ENCODE measurements around the gene TOX2.

The TOX2 gene

DNA sequence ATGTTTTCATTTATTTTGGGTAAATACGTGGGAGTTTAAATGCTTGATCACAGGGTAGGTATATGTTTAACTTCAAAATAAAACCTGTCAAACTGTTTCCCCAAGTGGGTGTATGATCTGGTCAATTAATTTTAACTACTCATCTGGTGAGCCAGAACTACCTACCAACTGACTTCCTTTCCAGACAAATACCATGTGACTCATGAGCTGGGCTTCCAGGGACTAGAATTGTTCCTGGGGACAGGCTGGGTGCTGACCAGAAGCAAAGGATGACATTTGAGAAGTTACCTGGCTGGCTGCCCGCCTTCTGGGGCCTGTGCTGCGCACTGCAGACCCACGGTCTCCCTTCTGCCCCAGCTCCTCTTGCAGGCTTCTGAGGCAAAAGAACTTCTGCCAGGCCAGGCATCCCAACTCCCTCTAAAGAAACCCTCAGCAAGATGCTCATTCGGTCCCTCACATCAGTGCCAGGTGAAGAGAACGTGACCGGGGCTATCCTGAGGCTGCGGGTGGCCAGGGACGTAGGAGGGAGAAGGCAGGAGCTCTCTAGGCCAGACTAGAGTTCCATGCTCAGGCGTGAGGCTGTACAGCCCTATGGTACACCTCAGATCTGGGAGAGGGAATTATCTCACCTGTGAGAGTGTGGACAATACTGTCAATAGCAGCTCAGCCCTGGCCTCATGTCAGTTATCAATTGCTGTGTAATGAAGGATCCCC lies 168.7 kb downstream of the TOX2 start:
- Histone ChIP-seq H3K36me3 (ENCODE audit: control insufficient read depth, insufficient read depth, low read length, severe bottlenecking) (no peaks in the 10 kb centered on the region), H3K9me3 (ENCODE audit: control insufficient read depth, low read length) (no peaks in the 10 kb centered on the region), H3K9ac (ENCODE audit: low read length) (no peak overlapping the region), H3K4me1 (ENCODE audit: control insufficient read depth, insufficient read depth, low read length) (peaks cover 3% of the 10 kb centered on the region), H3K27me3 (replicated peaks; ENCODE audit: control insufficient read depth, insufficient read depth, low read length) (peaks cover 12% of the 10 kb centered on the region), H3K4me3 (ENCODE audit: low read length) (no peak overlapping the region)
- DNase-seq (ENCODE audit: low read depth) = peak; percentile 83

DNA sequence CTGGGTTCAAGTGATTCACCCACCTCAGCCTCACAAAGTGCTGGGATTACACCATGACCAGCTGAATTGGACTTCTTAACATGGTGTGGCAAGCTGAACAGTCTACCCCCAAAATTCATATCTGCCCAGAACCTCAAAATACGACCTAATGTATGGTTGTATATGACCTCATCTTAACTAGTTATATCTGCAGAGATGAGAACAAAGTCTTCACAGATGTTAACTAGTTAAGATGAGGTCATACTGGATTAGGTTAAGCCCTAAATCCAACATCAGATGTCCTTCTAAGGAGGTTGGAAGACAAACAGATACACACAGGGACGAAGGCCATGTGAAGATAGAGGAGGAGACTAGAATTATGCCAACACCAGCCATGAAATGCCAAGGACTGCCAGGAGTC lies 169.8 kb downstream of the TOX2 start:
- Histone ChIP-seq H3K27me3 (replicated peaks; ENCODE audit: control insufficient read depth, insufficient read depth, low read length) (peaks cover 15% of the 10 kb centered on the region), H3K4me1 (ENCODE audit: control insufficient read depth, insufficient read depth, low read length) (peaks cover 3% of the 10 kb centered on the region), H3K36me3 (ENCODE audit: control insufficient read depth, insufficient read depth, low read length, severe bottlenecking) (no peaks in the 10 kb centered on the region), H3K4me3 (ENCODE audit: low read length) (no peak overlapping the region), H3K9me3 (ENCODE audit: control insufficient read depth, low read length) (no peaks in the 10 kb centered on the region), H3K9ac (ENCODE audit: low read length) (no peak overlapping the region)
- DNase-seq (ENCODE audit: low read depth) = no peak

DNA sequence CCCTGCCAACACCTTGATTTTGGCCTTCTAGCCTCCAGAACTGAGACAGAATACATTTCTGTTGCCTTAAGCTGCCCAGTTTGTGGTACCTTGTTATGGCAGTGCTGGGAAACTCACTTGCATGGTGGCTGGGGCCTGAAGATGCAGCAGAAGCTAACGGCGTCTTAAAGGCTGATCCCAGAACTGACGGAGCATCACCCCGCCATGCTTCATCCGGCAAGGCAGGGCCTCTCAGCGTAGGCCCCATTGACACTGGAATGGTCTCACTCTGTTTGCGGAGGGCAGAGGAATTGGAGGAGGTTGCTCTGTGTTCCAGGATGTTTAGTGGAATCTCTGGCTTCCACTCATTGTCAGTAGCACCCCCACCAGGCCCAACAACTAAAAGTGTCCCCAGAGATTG lies 170.2 kb downstream of the TOX2 start:
- H3K4me1 ChIP-seq (ENCODE audit: control insufficient read depth, insufficient read depth, low read length) = peaks cover 3% of the 10 kb centered on the region
- no peaks in the 10 kb centered on the region for H3K36me3 ChIP-seq (ENCODE audit: control insufficient read depth, insufficient read depth, low read length, severe bottlenecking)
- no peak overlapping the region for H3K9ac ChIP-seq (ENCODE audit: low read length)
- peaks cover 15% of the 10 kb centered on the region for H3K27me3 ChIP-seq (replicated peaks; ENCODE audit: control insufficient read depth, insufficient read depth, low read length)
- H3K9me3 ChIP-seq (ENCODE audit: control insufficient read depth, low read length) = no peaks in the 10 kb centered on the region
- H3K4me3 ChIP-seq (ENCODE audit: low read length) = no peak overlapping the region
- DNase-seq (ENCODE audit: low read depth) = no peak

DNA sequence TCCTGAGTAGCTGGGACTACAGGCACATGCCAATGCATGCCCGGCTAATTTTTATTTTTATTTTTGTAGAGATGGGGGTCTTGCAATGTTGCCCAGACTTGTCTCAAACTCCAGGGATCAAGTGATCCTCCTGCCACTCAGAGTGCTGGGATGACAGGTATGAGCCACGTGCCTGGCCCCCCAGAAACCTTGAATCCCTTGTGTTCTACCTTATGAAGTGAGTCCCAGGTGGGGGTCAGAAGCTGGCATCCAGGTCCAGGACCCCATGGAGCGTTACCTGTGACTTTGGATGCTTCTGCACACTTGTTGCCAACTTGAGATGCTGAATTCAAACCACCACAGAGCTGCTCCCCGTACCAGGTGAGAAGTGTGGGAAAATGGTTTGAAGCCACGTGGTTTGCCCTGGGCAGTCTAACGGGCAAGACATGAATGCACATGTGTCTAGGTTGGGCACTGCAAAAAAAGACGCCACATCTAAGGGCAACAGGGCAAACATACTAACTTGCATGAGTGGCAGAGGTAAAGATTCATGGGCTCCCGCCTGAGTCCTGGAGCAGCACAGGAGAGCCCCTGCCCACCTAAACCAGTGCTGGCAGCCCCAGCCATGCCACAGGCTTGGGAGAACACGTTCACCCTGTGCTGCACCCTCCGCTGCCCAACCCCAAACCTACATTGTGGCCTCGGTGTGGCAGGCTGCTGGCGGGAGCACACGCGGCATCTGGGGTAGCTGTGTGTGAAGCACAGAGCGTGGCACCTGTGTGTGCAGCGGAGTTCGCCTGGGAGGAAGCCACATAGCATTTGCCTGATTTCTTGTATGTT lies 171.2 kb downstream of the TOX2 start:
- Histone ChIP-seq H3K4me1 (ENCODE audit: control insufficient read depth, insufficient read depth, low read length) (peaks cover 6% of the 10 kb centered on the region), H3K27me3 (replicated peaks; ENCODE audit: control insufficient read depth, insufficient read depth, low read length) (peaks cover 15% of the 10 kb centered on the region), H3K36me3 (ENCODE audit: control insufficient read depth, insufficient read depth, low read length, severe bottlenecking) (no peaks in the 10 kb centered on the region), H3K9me3 (ENCODE audit: control insufficient read depth, low read length) (no peaks in the 10 kb centered on the region), H3K4me3 (ENCODE audit: low read length) (no peak overlapping the region), H3K9ac (ENCODE audit: low read length) (no peak overlapping the region)
- no peak for DNase-seq (ENCODE audit: low read depth)

DNA sequence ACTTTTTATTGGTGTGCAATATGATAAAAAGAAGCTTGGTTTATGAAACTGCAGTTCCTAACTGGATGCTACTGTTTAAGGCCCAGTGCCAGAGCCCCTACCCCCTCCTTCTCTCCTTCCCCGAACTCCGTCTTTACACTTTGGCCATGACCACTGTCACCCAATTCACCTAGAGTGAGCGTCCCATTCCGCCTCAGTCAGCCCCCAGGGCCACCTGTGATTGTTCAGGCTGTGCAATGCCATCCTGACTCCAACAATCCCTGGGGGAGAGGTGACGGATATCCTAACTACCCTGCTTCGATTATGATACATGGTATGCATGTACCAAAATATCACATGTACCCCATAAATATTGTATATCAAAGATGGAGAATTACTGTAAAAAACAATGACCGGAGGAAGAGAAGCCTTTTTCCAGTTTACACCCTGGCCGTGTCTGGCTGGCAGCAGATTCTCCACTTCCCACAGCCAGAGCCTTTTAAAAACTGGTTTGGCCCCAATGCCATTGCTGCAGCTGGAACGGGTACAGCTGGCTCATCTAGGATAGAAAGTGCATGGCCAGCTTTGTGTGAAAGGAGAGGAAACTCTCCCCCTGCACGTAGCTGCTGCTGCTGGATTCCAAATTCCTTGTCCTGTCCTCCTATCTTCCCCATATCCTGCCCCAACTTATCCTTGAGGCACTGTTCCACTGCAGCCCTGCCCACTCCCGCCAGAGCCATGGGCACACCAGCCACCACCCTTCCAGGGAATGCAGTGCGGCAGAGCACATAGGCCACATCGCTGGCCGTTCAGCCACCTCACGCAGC lies 172.6 kb downstream of the TOX2 start:
- no peak overlapping the region for H3K9ac ChIP-seq (ENCODE audit: low read length)
- H3K36me3 ChIP-seq (ENCODE audit: control insufficient read depth, insufficient read depth, low read length, severe bottlenecking) = no peaks in the 10 kb centered on the region
- H3K4me1 ChIP-seq (ENCODE audit: control insufficient read depth, insufficient read depth, low read length) = peaks cover 6% of the 10 kb centered on the region
- peaks cover 15% of the 10 kb centered on the region for H3K27me3 ChIP-seq (replicated peaks; ENCODE audit: control insufficient read depth, insufficient read depth, low read length)
- no peak overlapping the region for H3K4me3 ChIP-seq (ENCODE audit: low read length)
- no peak for DNase-seq (ENCODE audit: low read depth)
- H3K9me3 ChIP-seq (ENCODE audit: control insufficient read depth, low read length) = no peaks in the 10 kb centered on the region

DNA sequence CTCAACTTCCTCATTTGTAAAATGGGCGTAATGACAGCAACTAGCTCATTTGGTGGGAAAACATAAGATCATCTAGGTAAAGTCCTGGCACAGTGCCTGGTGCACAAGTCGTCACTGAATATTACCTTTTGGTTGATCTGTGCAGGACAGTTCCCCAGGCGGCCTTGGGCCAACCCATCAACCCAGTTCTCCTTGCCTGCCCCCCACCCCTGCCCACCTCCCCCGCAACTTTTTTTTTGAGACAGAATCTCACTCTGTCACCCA lies 173.1 kb downstream of the TOX2 start:
- Histone ChIP-seq H3K9me3 (ENCODE audit: control insufficient read depth, low read length) (no peaks in the 10 kb centered on the region), H3K27me3 (replicated peaks; ENCODE audit: control insufficient read depth, insufficient read depth, low read length) (peaks cover 19% of the 10 kb centered on the region), H3K9ac (ENCODE audit: low read length) (no peak overlapping the region), H3K4me1 (ENCODE audit: control insufficient read depth, insufficient read depth, low read length) (peaks cover 6% of the 10 kb centered on the region), H3K36me3 (ENCODE audit: control insufficient read depth, insufficient read depth, low read length, severe bottlenecking) (no peaks in the 10 kb centered on the region), H3K4me3 (ENCODE audit: low read length) (no peak overlapping the region)
- DNase-seq (ENCODE audit: low read depth) = no peak

DNA sequence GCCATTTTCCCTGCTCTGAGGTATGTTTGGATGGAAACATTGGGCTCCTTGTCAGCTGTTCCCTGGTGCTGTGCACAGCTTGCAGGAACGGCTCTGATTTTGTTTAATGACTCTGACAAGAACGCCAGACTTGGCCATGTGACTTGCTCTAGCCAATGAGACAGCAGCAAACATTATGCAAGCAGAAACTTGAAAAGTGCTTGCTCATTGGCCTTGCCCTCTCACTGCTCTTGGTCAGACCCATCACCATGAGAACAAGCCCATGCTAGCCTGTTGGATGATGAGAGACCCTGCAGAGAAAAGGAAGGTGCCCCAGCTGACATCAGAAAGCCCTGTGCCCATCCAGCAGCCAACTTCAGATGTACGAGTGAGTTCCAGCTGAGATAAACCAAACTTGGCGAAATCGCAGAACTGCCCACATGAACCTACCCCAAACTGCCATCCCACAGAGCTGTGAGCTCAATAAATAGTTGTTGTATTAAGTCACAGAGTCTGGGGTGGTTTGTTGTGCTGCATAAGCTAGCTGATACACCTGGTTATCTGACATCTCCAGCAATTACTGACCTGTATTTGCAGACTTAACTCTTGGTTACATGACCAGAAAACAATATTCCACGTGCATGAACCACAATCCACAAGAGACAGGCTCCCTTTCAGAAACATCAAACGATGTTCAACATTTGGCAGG lies 175.5 kb downstream of the TOX2 start:
- H3K9me3 ChIP-seq (ENCODE audit: control insufficient read depth, low read length) = no peaks in the 10 kb centered on the region
- H3K4me1 ChIP-seq (ENCODE audit: control insufficient read depth, insufficient read depth, low read length) = peaks cover 3% of the 10 kb centered on the region
- peaks cover 23% of the 10 kb centered on the region for H3K27me3 ChIP-seq (replicated peaks; ENCODE audit: control insufficient read depth, insufficient read depth, low read length)
- no peak overlapping the region for H3K4me3 ChIP-seq (ENCODE audit: low read length)
- H3K9ac ChIP-seq (ENCODE audit: low read length) = no peak overlapping the region
- peak; percentile 25 for DNase-seq (ENCODE audit: low read depth)
- no peaks in the 10 kb centered on the region for H3K36me3 ChIP-seq (ENCODE audit: control insufficient read depth, insufficient read depth, low read length, severe bottlenecking)

DNA sequence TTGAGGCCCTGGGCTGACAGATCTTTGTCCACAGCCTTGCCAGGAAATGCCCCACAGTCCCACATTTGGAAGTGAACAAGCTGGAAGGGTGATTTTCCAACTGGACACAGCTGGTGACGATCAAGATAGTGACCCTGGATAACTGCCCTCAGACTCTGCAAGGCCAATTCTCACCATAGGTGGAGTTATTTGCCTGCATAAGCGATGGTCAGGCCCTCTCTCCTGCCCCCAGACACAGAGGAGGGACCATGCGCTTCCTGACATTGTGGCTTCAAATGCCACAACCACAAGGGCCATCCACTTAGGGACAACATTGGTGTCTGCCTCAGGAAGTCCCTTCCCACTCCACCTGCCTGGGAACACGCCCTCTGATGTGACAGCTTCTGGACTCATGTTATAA lies 176.4 kb downstream of the TOX2 start:
- H3K27me3 ChIP-seq (replicated peaks; ENCODE audit: control insufficient read depth, insufficient read depth, low read length) = peaks cover 27% of the 10 kb centered on the region
- H3K36me3 ChIP-seq (ENCODE audit: control insufficient read depth, insufficient read depth, low read length, severe bottlenecking) = no peaks in the 10 kb centered on the region
- no peaks in the 10 kb centered on the region for H3K9me3 ChIP-seq (ENCODE audit: control insufficient read depth, low read length)
- H3K4me1 ChIP-seq (ENCODE audit: control insufficient read depth, insufficient read depth, low read length) = peaks cover 3% of the 10 kb centered on the region
- no peak overlapping the region for H3K4me3 ChIP-seq (ENCODE audit: low read length)
- no peak for DNase-seq (ENCODE audit: low read depth)
- H3K9ac ChIP-seq (ENCODE audit: low read length) = no peak overlapping the region

DNA sequence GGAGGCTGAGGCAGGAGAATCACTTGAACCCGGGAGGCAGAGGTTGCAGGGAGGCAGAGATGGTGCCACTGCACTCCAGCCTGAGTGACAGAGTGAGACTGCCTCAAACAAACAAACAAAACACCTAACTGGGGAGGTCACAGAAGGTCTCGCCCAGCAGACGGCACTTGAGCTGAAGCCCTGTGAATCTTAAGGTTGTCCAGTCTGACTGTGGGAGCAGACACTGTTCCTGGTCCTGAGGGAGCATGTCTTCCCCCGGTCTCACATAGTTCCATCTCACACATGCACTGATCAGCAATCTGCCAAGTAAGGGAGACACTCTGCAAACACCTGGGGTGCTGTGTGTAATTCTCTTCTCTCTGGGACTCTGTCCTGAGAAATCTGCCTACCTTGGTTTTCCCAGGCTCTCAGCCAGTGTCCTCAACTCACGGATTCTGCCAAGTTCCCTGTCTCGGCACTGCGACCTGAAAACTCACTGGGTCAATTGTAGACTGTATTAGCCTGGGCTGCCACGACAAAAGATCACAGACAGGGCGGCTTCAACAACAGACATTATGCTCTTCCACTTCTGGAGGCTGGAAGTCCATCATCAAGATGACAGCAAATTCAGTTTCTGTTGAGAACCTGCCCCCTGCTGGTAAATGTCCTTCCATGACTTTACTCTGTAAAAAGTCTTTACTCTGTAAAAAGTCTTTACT lies 178.0 kb downstream of the TOX2 start:
- H3K4me3 ChIP-seq (ENCODE audit: low read length) = no peak overlapping the region
- no peak overlapping the region for H3K9ac ChIP-seq (ENCODE audit: low read length)
- peak; percentile 82 for DNase-seq (ENCODE audit: low read depth)
- H3K4me1 ChIP-seq (ENCODE audit: control insufficient read depth, insufficient read depth, low read length) = peaks cover 3% of the 10 kb centered on the region
- H3K27me3 ChIP-seq (replicated peaks; ENCODE audit: control insufficient read depth, insufficient read depth, low read length) = peaks cover 18% of the 10 kb centered on the region
- no peaks in the 10 kb centered on the region for H3K9me3 ChIP-seq (ENCODE audit: control insufficient read depth, low read length)
- no peaks in the 10 kb centered on the region for H3K36me3 ChIP-seq (ENCODE audit: control insufficient read depth, insufficient read depth, low read length, severe bottlenecking)

DNA sequence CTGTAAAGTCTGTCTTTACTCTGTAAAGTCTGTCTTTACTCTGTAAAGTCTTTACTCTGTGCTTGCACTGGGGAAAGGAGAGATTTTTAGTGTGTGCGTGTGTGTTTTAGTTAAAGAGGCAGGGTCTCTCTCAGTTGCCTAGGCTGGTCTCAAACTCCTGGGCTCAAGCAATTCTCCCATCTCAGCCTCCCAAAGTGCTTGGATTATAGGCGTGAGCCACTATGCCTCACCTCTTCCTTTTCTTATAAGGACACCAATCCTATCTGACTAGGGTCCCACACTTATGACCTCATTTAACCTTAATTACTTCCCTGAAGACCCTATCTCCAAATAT lies 178.6 kb downstream of the TOX2 start:
- peaks cover 17% of the 10 kb centered on the region for H3K27me3 ChIP-seq (replicated peaks; ENCODE audit: control insufficient read depth, insufficient read depth, low read length)
- H3K4me1 ChIP-seq (ENCODE audit: control insufficient read depth, insufficient read depth, low read length) = peaks cover 3% of the 10 kb centered on the region
- no peaks in the 10 kb centered on the region for H3K9me3 ChIP-seq (ENCODE audit: control insufficient read depth, low read length)
- H3K36me3 ChIP-seq (ENCODE audit: control insufficient read depth, insufficient read depth, low read length, severe bottlenecking) = no peaks in the 10 kb centered on the region
- H3K4me3 ChIP-seq (ENCODE audit: low read length) = no peak overlapping the region
- DNase-seq (ENCODE audit: low read depth) = no peak
- no peak overlapping the region for H3K9ac ChIP-seq (ENCODE audit: low read length)
